Inflammatory macrophage (primary cell): Measurements from ENCODE around the gene ENHO.

Experiments
- DNase-seq, 2 donors: peaks; one replicate each; pipeline ENCODE4 v3.0.0-alpha.2; 2020 to 2022
- total RNA-seq, 18 experiments: gene quantifications; one replicate each; lab custom pipeline; 2026; ENCODE audit warnings: mixed read lengths in 6 of 18, inconsistent platforms in 2 of 18; lab: John Stamatoyannopoulos, UW

ENHO gene
- total RNA-seq = 0 to 1.3 (median 0.33) reads per million in 18 experiments

- peak; percentile 88 to 91 for DNase-seq
Measured at GRCh38 chr9:34522971-34523797, at the start of gene ENHO. TSS of gene ENHO (minus strand) at chr9:34522990. CDS start at chr9:34521695, 1,295 bp downstream.

- DNase-seq = no peak
Measured at GRCh38 chr9:34572092-34572491, 49.3 kb upstream of the ENHO start.

- DNase-seq = no peak
Measured at GRCh38 chr9:34571481-34571810, 48.7 kb upstream of the ENHO start.

- DNase-seq = no peak
Measured at GRCh38 chr9:34570809-34571480, 48.2 kb upstream of the ENHO start.

DNA sequence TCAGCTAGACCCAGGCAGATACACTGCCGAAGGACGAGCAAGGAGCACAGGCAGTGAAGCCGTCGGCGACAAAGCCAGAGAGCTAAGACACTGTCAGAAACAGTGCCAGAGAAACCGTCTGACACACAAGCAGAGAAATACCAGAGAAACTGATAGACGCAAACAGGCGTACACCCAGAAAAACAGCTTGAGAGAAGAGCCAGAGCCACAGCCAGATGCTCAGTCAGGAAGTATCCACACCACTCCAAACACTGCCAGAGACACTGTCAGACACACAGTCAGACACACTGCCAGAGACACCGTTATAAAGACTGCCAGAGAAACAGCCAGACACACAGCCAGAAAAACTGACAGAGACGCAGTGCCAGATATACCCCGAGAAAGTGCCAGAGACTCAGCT, 47.6 kb upstream of the ENHO start:
- DNase-seq = no peak

DNA sequence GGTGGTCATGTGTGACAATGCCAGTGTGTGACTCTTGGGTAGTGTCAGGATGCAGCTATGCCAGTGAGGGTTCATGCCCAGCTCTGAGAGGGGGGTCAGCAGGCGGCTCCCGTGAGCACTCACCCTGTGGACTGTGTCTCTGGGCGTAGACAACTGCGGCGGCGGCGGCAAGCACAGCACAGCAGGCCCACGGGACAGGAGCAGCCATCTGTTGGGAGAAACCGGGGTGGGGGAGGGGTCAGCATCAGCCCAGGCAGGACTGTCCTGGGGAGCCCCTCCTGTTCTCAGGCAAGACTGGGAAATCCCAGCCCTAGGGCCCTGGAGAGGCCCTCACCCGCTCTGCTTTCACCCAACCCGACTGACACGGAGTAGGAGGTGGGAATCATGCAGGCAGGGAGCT, 46.0 kb upstream of the ENHO start:
- no peak for DNase-seq

GRCh38 chr9:34568133-34568532, 45.3 kb upstream of the ENHO start:
- DNase-seq = no peak

GRCh38 chr9:34566972-34567371, 44.2 kb upstream of the ENHO start:
- no peak for DNase-seq

DNA sequence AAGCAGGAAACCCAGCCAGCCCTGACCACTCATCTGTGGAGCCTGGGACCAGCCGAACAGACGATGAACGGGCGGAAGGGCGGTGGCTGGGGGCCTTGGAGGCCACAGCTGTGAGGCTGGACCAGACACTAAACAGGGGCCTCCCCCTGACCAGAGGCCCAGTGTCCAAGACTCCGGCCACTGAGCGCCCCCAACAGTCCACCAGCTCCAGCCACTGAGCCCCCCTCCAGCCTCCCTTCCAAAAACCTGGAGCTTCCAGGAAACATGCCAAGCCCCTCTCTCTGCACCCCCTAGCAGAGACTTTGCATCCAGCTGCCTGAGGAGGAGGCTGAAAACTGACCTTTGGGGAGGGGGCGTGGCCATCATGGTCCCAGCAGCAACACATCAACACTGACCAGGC, 43.5 kb upstream of the ENHO start:
- DNase-seq = no peak

- DNase-seq = no peak
Measured at GRCh38 chr9:34565856-34566255, 43.1 kb upstream of the ENHO start.

DNA sequence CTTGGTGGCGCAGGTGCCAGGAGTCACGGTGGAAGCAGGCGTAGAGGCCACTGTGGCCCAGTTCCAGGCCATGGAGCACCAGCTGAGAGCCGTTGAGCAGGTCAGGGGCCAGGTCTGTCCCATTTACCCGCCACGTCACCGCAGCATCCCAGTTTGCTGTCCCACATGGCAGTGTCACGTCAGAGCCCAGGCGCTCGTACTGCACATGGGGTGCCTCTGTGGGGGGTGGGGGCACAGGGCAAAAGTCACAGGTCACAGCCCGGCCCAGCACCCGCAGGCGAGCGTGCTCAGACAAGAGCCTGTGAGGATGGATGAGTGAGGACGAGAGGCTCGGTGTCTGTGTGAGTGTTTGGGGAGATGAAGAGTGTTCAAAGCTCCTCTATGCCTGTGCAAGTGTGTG, 41.8 kb upstream of the ENHO start:
- no peak for DNase-seq

DNA sequence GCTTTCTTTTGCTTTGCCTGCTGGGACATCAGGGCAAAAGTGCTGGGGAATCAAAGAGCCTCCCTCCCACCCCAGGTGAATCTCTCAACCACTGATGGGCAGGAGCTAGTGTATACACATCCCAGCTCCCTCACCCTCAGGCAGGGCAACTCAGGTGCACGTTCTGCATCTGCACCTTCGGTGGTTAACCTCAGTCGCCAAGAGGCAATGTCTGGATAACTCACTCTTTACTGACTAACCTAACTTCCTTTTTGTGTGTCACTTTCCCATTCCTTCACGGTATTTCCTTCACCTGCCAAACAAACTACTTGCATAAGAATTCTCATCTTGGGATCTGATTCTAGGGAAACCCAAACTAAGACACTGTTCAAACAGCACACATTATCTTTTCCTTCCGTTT, 40.5 kb upstream of the ENHO start:
- no peak for DNase-seq

GRCh38 chr9:34562135-34562745, 39.5 kb upstream of the ENHO start:
- DNase-seq = peak; percentile 28 to 37

DNA sequence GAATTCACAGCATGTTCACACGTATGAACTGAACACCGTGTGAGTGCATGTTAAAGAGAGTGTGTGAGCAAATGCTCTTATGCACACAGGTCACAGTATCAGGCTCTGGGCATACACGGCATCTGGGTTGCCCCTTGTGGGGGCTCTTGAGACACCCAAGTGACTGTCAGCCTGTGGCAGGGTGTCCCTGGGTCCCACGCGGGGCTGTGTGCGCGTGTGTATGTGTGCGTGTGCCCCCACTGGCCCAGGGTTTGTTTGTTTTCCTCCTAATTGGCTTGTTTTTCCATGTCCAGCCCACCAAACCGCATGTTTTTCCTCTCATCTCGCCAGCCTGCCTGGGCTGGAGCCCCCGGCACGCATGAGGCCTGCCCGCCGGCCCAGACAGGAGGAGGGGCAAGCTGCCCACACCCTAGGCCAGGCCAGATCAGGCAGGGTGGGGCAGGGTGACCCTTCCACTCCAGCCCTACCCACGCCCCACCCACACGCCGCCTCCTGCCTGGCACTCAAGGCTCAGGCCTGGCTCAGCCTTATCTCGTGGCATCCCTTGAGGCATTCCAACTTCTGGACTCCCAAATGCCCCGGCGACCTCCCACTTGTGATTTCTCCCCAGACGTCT, 37.9 kb upstream of the ENHO start:
- DNase-seq = no peak

GRCh38 chr9:34559624-34560455, 37.0 kb upstream of the ENHO start:
- DNase-seq = peak; percentile 68 to 83

- DNase-seq = no peak
Measured at GRCh38 chr9:34558919-34559623, 36.3 kb upstream of the ENHO start.

- no peak for DNase-seq
Measured at GRCh38 chr9:34558364-34558763, 35.6 kb upstream of the ENHO start.

DNA sequence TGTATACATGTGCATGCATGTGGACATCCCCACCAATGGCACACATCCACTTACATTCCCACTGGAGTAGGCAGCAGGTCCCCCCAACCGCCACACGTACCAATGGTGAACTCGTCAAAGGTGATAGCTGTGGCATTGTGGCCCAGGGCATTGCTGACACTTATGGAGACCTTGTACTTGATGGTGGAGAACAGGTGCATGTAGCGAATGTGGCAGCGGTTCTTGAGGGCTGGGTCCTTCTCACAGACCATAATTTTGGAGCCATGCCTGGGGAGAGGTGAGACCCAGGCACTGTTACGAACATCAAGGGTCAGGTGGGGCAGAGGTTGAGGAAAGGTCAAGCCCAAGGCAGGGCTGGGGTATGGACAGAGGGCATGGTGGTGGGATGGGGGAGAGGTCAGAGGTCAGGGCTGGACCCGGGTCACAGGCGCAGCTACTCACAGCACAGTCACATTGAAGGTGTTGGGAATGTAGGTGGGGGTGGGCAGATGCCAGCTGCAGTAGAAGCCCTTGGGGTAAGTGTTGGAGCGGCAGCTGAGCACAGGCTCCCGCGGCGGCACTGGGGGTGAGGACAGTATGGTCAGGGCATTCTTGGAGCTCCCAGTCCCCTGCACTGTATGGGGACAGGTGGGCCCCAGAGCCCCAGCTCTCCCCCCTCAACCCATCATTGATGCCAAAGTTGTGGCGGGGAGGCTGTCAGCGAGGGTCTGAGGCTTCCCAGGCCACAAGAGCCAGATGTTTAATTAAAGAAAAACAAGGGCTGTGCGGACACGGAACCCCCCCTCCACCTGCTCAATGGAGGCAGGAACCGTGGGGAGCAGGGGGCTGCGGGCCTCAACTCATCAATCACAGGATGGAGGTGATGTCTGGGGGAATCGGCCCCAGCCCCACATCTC, 34.9 kb upstream of the ENHO start:
- no peak for DNase-seq

DNA sequence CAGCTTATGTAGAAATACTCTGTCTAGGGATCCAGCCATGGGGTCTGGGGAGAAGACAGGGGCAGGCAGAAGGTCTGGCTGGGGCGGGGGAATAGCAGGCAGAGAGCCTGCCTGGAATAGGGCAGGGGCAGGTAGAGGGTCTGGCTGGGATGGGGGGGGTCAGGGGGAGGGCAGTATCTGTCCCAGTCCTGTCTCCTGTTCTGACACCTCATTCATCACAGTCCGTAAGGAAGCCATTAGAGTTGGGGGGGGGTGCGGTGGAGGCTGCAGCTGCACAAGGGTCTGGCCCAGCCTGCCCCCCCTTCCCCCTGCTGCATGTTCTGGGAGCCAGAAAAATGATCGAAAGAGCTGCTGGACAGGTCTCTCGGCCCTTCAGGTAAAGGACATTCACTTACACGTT, 34.2 kb upstream of the ENHO start:
- no peak for DNase-seq

DNA sequence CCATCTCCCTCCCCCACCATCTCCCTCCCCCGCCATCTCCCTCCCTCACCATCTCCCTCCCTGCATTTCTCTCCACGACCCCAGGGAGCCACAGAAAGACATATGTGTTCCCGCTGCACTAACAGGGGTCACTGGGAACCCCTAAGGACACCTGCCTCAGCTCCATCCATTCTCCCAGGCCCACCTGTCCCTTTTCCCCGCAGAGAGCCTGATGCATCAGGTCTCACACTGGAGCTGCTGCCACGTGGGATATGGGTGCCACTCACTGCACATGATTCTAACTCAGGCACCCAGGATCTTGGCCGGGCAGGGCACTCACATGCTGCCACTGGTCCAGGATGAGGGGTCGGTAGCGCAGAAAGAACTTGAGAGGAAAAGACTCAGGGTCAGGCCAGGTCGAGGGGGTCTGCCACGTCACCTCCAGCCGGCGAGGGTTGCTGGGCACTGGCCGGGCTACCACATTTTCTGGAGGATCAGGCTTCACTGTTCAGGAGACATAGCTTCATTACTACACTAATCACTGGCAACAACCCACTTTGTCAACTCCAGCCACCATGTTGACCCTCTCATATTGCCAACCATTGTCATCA, 33.2 kb upstream of the ENHO start:
- no peak for DNase-seq
